HEK293 (cell line): Measurements from ENCODE around the gene SNAP47.

Experiments used
- CTCF ChIA-PET: fragments of 350-600 bp; formaldehyde crosslinking; extraction: SDS; loops from one replicate; lab custom pipeline; 2021; ENCODE audit warnings: antibody characterized with exemption; lab: Yijun Ruan, JAX
- POLR2A ChIA-PET: fragments of 300-600 bp; formaldehyde crosslinking; extraction: SDS; loops from one replicate; lab custom pipeline; 2020; ENCODE audit warnings: antibody characterized with exemption, inconsistent platforms; lab: Yijun Ruan, JAX
- H3K27ac ChIP-seq: fragments of 200-500 bp; sonication (Bioruptor generic); 2 replicates; pipeline ENCODE4 v1.5.1; 2014; ENCODE audit warnings: low read depth, low read length, control low read depth, inconsistent platforms; ENCODE audit errors: extremely low read depth
- H3K36me3 ChIP-seq, 2 experiments: fragments of 200-500 bp in 1 of 2; sonication (Bioruptor generic) in 1 of 2; 1 replicate in 1 of 2; 2 replicates in 1 of 2; pipeline ENCODE4 v1.5.1; 2014 to 2017; ENCODE audit warnings: inconsistent platforms in 2 of 2, low read length in 2 of 2; ENCODE audit not compliant: control insufficient read depth in 2 of 2, insufficient read depth in 1 of 2
- H3K4me1 ChIP-seq: fragments of 200-500 bp; sonication (Bioruptor generic); 2 replicates; pipeline ENCODE4 v1.5.1; 2014; ENCODE audit warnings: mild to moderate bottlenecking, low read length, inconsistent platforms; ENCODE audit not compliant: control insufficient read depth, insufficient read depth
- H3K4me3 ChIP-seq: 2 replicates; pipeline ENCODE4 v1.5.1; 2011; ENCODE audit warnings: low read depth, mild to moderate bottlenecking, control low read depth, low read length, moderate library complexity
- H3K9me3 ChIP-seq: fragments of 200-500 bp; sonication (Bioruptor generic); 2 replicates; pipeline ENCODE4 v1.5.1; 2014; ENCODE audit warnings: low read depth, low read length, inconsistent platforms; ENCODE audit not compliant: control insufficient read depth, insufficient read depth
- GLI2 ChIP-seq: fragments of 450-650 bp; formaldehyde crosslinking; IDR thresholded peaks from 2 replicates; pipeline ENCODE4; 2017; ENCODE audit warnings: missing biosample characterization, missing genetic modification characterization, low read depth, borderline replicate concordance
- HOXA7 ChIP-seq: sonication (generic); formaldehyde crosslinking; IDR thresholded peaks from 2 replicates; pipeline ENCODE4 v1.8.1; 2022; ENCODE audit warnings: missing genetic modification reagents, borderline replicate concordance
- HOXD13 ChIP-seq: sonication (generic); formaldehyde crosslinking; IDR thresholded peaks from 2 replicates; pipeline ENCODE4 v1.8.0; 2022; ENCODE audit warnings: missing genetic modification reagents, borderline replicate concordance
- KLF9 ChIP-seq: fragments of 450-650 bp; formaldehyde crosslinking; IDR thresholded peaks from 2 replicates; pipeline ENCODE4 v1.5.1; 2016; ENCODE audit warnings: missing biosample characterization, missing genetic modification characterization, low read depth
- PRDM4 ChIP-seq: fragments of 450-650 bp; formaldehyde crosslinking; IDR thresholded peaks from 2 replicates; pipeline ENCODE4 v1.5.1; 2017; ENCODE audit warnings: missing biosample characterization, missing genetic modification characterization
- PRDM6 ChIP-seq: fragments of 450-650 bp; formaldehyde crosslinking; IDR thresholded peaks from 2 replicates; pipeline ENCODE4 v1.5.1; 2017; ENCODE audit warnings: missing biosample characterization, missing genetic modification characterization
- SALL2 ChIP-seq: fragments of 450-650 bp; formaldehyde crosslinking; IDR thresholded peaks from 2 replicates; pipeline ENCODE4 v1.5.0; 2017; ENCODE audit warnings: missing biosample characterization, mild to moderate bottlenecking, missing genetic modification characterization, borderline replicate concordance
- ZBTB44 ChIP-seq: fragments of 450-650 bp; IDR thresholded peaks from 2 replicates; pipeline ENCODE4 v1.5.1; 2018; ENCODE audit warnings: missing biosample characterization, mild to moderate bottlenecking, missing genetic modification characterization
- ZFHX2 ChIP-seq: fragments of 450-650 bp; formaldehyde crosslinking; conservative IDR thresholded peaks from 2 replicates; pipeline ENCODE4 v1.5.1; 2016; ENCODE audit warnings: missing biosample characterization, missing genetic modification characterization
- ZFP41 ChIP-seq: fragments of 450-650 bp; formaldehyde crosslinking; IDR thresholded peaks from 2 replicates; pipeline ENCODE4 v1.5.1; 2016; ENCODE audit warnings: missing biosample characterization, missing genetic modification characterization, borderline replicate concordance
- ZNF112 ChIP-seq: fragments of 450-650 bp; formaldehyde crosslinking; IDR thresholded peaks from 2 replicates; pipeline ENCODE4 v1.5.0; 2017; ENCODE audit warnings: missing biosample characterization, missing genetic modification characterization
- ZNF155 ChIP-seq: fragments of 450-650 bp; formaldehyde crosslinking; IDR thresholded peaks from 2 replicates; pipeline ENCODE4 v1.5.1; 2016; ENCODE audit warnings: missing biosample characterization, missing genetic modification characterization
- ZNF18 ChIP-seq: fragments of 450-650 bp; formaldehyde crosslinking; IDR thresholded peaks from 2 replicates; pipeline ENCODE4 v1.5.1; 2016; ENCODE audit warnings: missing biosample characterization, missing genetic modification characterization
- ZNF2 ChIP-seq: fragments of 450-650 bp; formaldehyde crosslinking; IDR thresholded peaks from 2 replicates; pipeline ENCODE4 v1.5.1; 2016; ENCODE audit warnings: missing biosample characterization, missing genetic modification characterization
- ZNF350 ChIP-seq: fragments of 450-650 bp; formaldehyde crosslinking; IDR thresholded peaks from 2 replicates; pipeline ENCODE4 v1.5.0; 2017; ENCODE audit warnings: missing biosample characterization, mild to moderate bottlenecking, missing genetic modification characterization
- ZNF391 ChIP-seq: fragments of 450-650 bp; formaldehyde crosslinking; IDR thresholded peaks from 2 replicates; pipeline ENCODE4 v1.5.1; 2016; ENCODE audit warnings: low read depth, missing biosample characterization, missing genetic modification characterization, borderline replicate concordance
- ZNF423 ChIP-seq: fragments of 450-650 bp; formaldehyde crosslinking; IDR thresholded peaks from 2 replicates; pipeline ENCODE4 v1.5.1; 2016; ENCODE audit warnings: missing biosample characterization, missing genetic modification characterization
- ZNF529 ChIP-seq: fragments of 450-650 bp; formaldehyde crosslinking; IDR thresholded peaks from 2 replicates; pipeline ENCODE4 v1.5.1; 2017; ENCODE audit warnings: missing genetic modification characterization, missing biosample characterization; ENCODE audit not compliant: insufficient replicate concordance
- ZNF558 ChIP-seq: fragments of 450-650 bp; formaldehyde crosslinking; IDR thresholded peaks from 2 replicates; pipeline ENCODE4 v1.5.1; 2016; ENCODE audit warnings: missing biosample characterization, missing genetic modification characterization
- ZNF623 ChIP-seq: fragments of 450-650 bp; formaldehyde crosslinking; IDR thresholded peaks from 2 replicates; pipeline ENCODE4 v1.5.1; 2016; ENCODE audit warnings: missing biosample characterization, missing genetic modification characterization
- ZNF660 ChIP-seq: fragments of 450-650 bp; IDR thresholded peaks from 2 replicates; pipeline ENCODE4 v1.5.1; 2018; ENCODE audit warnings: missing biosample characterization, mild to moderate bottlenecking, missing genetic modification characterization
- ZNF677 ChIP-seq: fragments of 450-650 bp; IDR thresholded peaks from 2 replicates; pipeline ENCODE4 v1.5.0; 2018; ENCODE audit warnings: missing biosample characterization, mild to moderate bottlenecking, missing genetic modification characterization, moderate library complexity
- ZNF76 ChIP-seq: fragments of 450-650 bp; formaldehyde crosslinking; IDR thresholded peaks from 2 replicates; pipeline ENCODE4; 2016; ENCODE audit warnings: low read depth, missing biosample characterization, missing genetic modification characterization, borderline replicate concordance
- ZNF785 ChIP-seq: fragments of 450-650 bp; formaldehyde crosslinking; IDR thresholded peaks from 2 replicates; pipeline ENCODE4 v1.5.1; 2016; ENCODE audit warnings: missing biosample characterization, missing genetic modification characterization
- ZSCAN23 ChIP-seq: fragments of 450-650 bp; formaldehyde crosslinking; IDR thresholded peaks from 2 replicates; pipeline ENCODE4 v1.5.1; 2016; ENCODE audit warnings: missing biosample characterization, missing genetic modification characterization
- ZXDB ChIP-seq: fragments of 450-650 bp; formaldehyde crosslinking; IDR thresholded peaks from 2 replicates; pipeline ENCODE4 v1.5.1; 2016; ENCODE audit warnings: missing biosample characterization, missing genetic modification characterization

Gene SNAP47

GRCh38 chr1:227774051-227774731 lies 39.0 kb downstream of the SNAP47 start:
- Histone ChIP-seq H3K4me3 (no peak overlapping the region), H3K4me1 (no peaks in the 10 kb centered on the region), H3K27ac (no peak overlapping the region), H3K9me3 (no peaks in the 10 kb centered on the region), H3K36me3 (peaks cover 5 to 86% of the 10 kb centered on the region in 2 experiments; a peak in 1 of 3 replicates)
- ChIA-PET CTCF (interaction anchor here (0.7 to 1.7 kb wide), 3 partner anchors 14 to 726 kb away, joined by 3 to 6 read pairs (median 4); no protein-coding TSS in a partner anchor), POLR2A (interaction anchor here (1.6 kb wide), 1 partner anchor 14 kb away, joined by 4 read pairs; no protein-coding TSS in a partner anchor)
- TF ChIP-seq HOXD13 (CRISPR knock-in tag), result no peak
- no peak for TF ChIP-seq ZXDB
- no peak for TF ChIP-seq HOXA7 (CRISPR knock-in tag)
- no peak for TF ChIP-seq ZNF558 (tag by site-specific recombination)
- TF ChIP-seq ZNF660 (tag by site-specific recombination), result no peak
- TF ChIP-seq ZSCAN23 (tag by site-specific recombination), result no peak
- TF ChIP-seq ZNF529 (tag by site-specific recombination), result no peak
- no peak for TF ChIP-seq ZNF785 (tag by site-specific recombination)
- TF ChIP-seq KLF9, result no peak
- TF ChIP-seq ZNF155 (tag by site-specific recombination), result no peak
- TF ChIP-seq ZNF391, result no peak
- no peak for TF ChIP-seq ZNF623 (tag by site-specific recombination)
- TF ChIP-seq PRDM6 (tag by site-specific recombination), result no peak
- TF ChIP-seq ZNF2 (tag by site-specific recombination), result no peak
- no peak for TF ChIP-seq ZFP41
- no peak for TF ChIP-seq PRDM4 (tag by site-specific recombination)
- no peak for TF ChIP-seq ZNF350 (tag by site-specific recombination)

GRCh38 chr1:227774821-227775661 lies 39.8 kb downstream of the SNAP47 start:
- H3K9me3 ChIP-seq, result no peaks in the 10 kb centered on the region
- no peak overlapping the region for H3K4me3 ChIP-seq
- H3K36me3 ChIP-seq, result peaks cover 5 to 86% of the 10 kb centered on the region in 2 experiments; a peak in 1 of 3 replicates
- no peaks in the 10 kb centered on the region for H3K4me1 ChIP-seq
- no peak overlapping the region for H3K27ac ChIP-seq
- ChIA-PET POLR2A (interaction anchor here (1.6 kb wide), 1 partner anchor 13 kb away, joined by 4 read pairs; no protein-coding TSS in a partner anchor), CTCF (interaction anchor here (0.6 to 1.7 kb wide), 4 partner anchors 15 to 179 kb away, joined by 3 to 6 read pairs (median 4); no protein-coding TSS in a partner anchor)
- TF ChIP-seq ZBTB44 (tag by site-specific recombination), result no peak
- no peak for TF ChIP-seq ZNF18
- no peak for TF ChIP-seq SALL2 (tag by site-specific recombination)
- no peak for TF ChIP-seq ZNF677
- TF ChIP-seq GLI2 (tag by site-specific recombination), result no peak
- no peak for TF ChIP-seq ZNF391
- TF ChIP-seq ZNF423 (tag by site-specific recombination), result no peak
- no peak for TF ChIP-seq ZNF76
- no peak for TF ChIP-seq ZNF112 (tag by site-specific recombination)
- TF ChIP-seq ZFHX2, result no peak
